GM12865 (cell line): ENCODE measurements around the gene HDAC10.

Experiments
- DNase-seq: peaks from one replicate; pipeline ENCODE4 v3.0.0; 2010; ENCODE audit warnings: low read depth
- H3K4me3 ChIP-seq: 2 replicates; pipeline ENCODE4 v1.5.1; 2011; ENCODE audit warnings: mild to moderate bottlenecking, low read depth, low read length, control low read depth
- TF ChIP-seq, protein P1 (sequence below): IDR thresholded peaks from 2 replicates; pipeline ENCODE4 v1.5.1; 2011; ENCODE audit warnings: low read length, control low read depth, low read depth, inconsistent platforms; ENCODE audit not compliant: insufficient read depth; ENCODE audit errors: missing control alignments

Gene HDAC10

DNA sequence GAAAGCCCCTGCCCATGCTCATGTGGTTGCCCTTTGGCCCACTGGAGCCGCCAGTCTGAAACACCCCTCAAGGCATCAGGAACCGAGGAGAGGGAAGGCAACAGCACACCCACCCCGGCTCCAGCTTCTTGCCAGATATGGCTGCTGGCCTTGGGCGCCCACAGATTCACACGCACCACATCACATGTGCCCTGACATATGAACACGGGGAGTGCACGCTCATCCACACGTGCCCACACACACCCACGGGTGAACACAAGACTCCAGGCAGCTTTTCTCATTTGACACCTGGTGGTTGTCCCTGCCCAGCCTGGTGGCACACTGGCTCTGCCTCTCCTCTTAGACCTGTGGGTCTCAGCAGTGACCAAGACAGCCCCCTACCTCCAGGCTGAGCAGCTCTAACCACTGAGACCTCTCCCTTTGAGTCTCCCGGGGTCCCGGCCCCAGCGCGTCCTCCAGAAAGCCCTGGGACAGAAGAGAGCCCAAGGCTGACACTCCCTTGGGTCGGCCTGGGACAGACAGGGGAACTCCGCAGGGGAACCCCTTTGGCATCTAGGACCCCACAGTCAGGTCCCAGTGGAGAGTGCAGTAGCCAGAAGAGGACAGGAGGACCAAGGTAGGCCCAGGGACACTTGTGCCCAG is 13.2 kb upstream of the HDAC10 start:
- no peak overlapping the region for H3K4me3 ChIP-seq
- no peak for DNase-seq
- TF ChIP-seq, protein P1, sequence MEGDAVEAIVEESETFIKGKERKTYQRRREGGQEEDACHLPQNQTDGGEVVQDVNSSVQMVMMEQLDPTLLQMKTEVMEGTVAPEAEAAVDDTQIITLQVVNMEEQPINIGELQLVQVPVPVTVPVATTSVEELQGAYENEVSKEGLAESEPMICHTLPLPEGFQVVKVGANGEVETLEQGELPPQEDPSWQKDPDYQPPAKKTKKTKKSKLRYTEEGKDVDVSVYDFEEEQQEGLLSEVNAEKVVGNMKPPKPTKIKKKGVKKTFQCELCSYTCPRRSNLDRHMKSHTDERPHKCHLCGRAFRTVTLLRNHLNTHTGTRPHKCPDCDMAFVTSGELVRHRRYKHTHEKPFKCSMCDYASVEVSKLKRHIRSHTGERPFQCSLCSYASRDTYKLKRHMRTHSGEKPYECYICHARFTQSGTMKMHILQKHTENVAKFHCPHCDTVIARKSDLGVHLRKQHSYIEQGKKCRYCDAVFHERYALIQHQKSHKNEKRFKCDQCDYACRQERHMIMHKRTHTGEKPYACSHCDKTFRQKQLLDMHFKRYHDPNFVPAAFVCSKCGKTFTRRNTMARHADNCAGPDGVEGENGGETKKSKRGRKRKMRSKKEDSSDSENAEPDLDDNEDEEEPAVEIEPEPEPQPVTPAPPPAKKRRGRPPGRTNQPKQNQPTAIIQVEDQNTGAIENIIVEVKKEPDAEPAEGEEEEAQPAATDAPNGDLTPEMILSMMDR, result no peak

DNA sequence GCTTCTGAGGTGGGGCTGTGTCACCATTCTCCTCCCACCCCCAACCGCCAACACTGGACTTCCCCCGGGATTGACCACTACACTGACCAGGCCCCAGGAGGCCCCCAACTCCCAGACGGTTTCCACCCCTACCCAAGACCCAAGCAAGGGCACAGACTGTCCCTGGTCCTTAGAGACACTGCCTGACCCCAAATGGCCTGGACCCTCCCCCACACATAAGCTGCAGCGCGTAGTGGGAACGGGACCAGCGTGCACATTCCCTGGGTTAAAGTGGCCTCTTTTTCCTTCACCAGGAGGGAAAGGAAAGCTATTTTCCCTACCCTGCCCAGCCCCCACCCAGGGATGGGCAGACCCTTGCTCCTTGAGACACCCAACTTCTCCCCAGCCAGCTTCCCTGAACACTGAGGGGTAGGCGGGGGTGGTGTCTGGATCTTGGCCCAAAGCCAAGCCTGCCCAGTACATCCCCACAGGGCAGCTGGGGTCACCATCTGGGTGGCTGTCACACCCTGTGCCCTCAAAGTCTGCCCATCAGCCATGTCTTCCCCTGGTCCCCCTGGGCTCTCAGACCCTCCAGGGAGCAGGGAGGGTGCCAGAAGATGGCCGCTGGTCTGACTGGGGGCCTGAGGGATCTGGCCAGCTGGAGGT is 12.0 kb upstream of the HDAC10 start:
- TF ChIP-seq, protein P1, result no peak
- DNase-seq, result no peak

DNA sequence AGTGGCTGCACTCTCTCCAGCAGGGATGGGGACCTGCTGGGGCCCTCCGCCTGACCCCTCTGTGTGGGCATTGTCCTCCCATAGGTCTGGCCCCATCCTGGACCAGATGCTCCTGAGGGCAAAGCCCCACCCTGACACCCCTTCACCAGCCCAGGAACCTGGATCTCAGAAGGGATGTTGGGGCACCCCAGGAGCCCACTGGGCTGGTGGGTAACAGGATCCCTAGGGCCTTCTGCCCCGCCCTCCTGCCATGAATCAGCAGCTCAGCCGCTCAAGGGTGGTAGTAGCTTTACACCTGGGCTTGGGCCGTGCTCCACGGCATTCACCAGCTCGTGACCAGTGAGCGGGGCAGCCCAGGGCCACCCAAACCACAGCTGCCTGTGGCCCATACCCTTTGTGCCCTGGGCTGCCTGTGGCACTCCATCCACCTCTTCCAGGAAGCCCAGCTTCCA is 11.4 kb upstream of the HDAC10 start:
- H3K4me3 ChIP-seq, result no peak overlapping the region
- no peak for DNase-seq
- TF ChIP-seq, protein P1, result no peak

More for the DNA sequence above, 12.0 kb upstream of the HDAC10 start:
- H3K4me3 ChIP-seq, result no peak overlapping the region

DNA sequence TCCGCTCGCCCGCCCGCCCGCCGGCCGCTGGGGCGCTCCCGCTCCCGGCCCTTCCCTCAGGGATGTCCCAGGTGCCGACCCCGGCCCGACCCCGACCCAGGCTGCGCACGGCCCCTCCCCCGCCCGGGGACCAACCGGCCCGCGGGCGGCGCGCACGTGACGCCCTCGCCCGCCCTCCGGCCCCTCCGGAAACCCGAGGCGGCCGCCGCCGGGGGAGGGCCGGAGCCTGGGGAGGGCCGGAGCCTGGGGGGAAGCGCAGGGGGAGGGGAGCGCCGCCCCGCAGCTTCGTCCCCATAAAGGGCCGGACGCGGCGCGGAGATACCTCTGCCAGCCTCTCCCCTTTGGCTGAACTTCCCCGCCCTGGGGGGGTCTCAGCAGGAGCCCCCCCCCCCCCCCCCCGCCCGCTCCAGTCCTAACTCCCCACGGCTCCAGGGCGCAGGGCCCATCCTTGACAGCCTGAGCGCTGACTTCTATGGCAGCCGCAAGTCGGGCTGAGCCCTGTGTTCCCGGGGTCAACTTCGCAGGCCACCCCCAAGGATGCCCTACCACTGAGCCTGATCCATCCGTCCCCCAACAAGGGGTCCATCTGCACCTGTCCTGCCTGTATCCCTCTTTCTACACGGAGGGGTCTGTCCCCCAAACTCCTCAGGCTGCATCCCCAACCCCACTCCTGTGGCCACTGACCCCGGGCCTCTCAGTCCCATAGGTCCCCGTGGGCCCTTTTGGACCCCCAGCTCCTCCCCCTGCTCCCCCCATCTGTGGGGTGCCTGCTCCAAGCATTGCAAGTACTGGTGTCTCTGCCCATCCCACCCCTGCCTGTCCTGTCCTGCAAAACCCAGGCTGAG is 10.8 kb upstream of the HDAC10 start, which contains the start of gene MAPK12:
TSS of gene MAPK12 (minus strand) at position 69 of the 845 bp plus-strand sequence. CDS start 174 bp downstream, outside the sequence.
- TF ChIP-seq, protein P1, result no peak
- peak; percentile 73 for DNase-seq
- H3K4me3 ChIP-seq, result peak within 1 kb of the TSS; percentile 80

DNA sequence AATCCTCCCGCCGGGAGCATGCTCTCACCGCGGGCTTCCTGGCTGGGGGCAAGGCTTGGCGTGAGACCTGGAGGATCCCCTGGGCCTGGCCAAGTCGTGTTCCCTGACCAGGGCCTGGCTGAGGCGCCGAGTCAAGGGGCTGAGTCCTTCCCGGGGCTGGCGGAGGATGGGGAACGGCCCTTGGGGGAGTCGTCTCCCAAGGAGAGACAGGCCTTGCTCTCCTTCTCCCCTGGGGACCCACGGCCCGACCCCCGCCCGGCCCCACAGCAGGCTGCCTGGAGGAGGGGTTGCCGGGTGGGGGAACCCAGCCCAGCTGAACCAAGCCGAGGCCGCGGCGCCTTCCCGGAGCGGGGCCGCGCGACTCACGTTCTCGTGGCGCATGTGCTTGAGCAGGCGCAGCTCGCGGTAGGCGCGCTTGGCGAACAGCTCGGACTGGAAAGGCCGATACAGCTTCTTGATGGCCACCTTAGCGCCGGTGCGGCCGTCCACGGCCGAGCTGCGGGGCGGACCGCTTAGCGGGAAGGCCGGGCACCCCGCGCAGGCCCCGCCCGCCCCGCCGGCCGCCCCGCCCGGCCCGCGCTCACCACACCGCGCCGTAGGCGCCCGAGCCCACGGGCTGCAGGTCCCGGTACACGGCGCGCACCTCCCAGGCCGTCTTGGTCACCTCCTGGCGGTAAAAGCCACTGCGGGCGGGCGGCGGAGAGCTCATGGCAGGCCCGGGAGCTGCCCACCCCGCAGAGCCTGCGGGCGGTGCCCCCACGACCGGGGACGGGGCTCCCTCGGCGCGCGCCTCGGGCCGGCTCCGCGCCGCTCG is 9.9 kb upstream of the HDAC10 start:
- peak; percentile 75 for DNase-seq
- TF ChIP-seq, protein P1, result no peak
- peak overlapping the region; percentile 80 for H3K4me3 ChIP-seq

DNA sequence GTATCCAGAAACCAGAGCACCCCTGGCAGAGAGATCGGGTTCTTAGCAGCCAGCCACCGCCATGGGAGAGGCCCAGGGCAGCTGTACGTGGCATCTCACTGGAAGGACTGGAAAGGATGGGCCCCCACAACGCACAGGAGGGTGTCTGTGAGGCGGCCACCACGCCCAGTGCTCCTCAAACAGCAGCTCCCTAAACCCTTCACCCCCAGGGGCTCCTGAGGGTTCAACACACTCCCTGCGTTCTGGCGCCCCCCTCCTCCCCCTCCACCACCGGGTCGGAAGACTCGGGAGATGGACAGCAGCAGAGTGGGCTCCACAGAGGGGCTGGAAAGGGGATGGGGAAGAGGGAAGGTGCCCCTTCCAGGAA is 9.4 kb upstream of the HDAC10 start:
- peak overlapping the region; percentile 80 for H3K4me3 ChIP-seq
- TF ChIP-seq, protein P1, result no peak

More for the DNA sequence above, 9.4 kb upstream of the HDAC10 start:
- DNase-seq, result no peak
